ENCODE measurements around the gene DLGAP1.
A peak's percentile ranks its signal among the peaks of the same experiment; 100 is the strongest.

The DLGAP1 gene

DNA sequence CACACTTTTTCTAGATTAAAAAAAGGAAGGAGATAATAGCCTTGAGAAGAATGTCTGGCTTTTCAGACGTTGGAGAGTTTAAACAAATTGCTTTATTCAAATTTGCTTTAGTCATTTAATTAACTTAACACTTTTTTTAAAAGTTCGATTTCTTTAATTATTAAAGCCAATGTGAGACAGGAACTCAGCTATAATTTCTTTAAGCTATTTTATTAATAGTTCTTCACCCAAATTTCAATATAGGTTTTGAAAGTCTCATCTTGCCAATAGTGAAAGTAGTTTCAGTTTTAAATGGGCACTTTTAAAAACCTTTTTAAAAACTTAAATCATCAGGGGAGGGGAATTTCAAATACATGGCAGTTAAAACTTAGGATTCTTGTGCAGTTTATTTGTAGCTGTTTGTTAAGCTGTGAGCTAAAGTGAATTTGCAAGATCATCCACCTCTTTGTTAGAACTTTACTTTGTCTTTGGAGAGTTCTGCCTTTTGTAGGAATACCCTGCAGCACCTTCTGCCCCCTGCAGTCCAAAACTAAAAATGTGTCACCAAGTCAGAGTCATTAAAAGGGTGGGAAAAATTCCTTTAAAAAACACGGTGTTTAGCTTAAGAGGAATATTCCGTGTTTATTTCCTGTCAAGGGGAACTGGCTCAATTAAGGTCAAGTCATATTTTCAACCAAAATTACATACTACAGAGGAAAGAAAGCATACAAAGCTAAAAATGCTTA is 1000.6 kb downstream of the DLGAP1 start:
- DNase-seq (ENCODE audit: low read depth, low spot score): no peak

DNA sequence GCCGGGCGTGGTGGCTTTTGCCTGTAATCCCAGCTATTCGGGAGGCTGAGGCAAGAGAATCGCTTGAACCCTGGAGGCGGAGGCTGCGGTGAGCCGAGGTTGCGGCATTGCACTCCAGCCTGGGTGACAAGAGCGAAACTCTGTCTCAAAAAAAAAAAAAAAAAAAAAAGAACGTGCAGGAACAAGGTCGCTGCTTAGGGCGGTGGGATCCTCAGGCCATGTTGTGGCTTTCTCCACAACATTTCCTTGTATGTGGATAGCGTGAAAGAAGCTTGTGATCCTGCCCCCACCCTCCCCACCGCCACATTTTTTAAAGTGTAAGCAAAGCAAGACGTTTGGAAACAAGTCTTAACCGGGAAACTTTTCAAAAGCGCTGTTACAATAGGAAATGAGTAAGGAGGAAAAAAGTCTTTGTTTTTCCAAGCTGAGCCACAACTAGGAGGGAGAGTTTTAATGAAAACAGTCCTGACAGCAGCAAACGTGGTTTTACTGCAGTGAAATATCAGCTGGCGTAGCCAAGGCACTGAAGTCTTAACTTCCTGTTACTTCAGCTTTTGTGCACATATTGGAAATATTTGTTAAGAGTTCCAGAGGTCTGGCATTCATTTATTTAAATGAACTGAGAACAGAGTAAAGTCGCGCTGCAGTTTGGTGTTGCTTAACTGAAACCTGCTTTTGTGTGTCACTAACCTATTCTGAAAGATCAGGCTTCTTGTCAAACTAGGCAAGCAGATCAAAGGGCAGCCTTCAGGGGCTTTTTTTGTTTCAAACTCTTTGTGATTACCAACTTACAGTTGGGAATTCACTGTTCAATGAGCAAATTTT is 1001.4 kb downstream of the DLGAP1 start:
- no peak for DNase-seq (ENCODE audit: low read depth, low spot score)

DNA sequence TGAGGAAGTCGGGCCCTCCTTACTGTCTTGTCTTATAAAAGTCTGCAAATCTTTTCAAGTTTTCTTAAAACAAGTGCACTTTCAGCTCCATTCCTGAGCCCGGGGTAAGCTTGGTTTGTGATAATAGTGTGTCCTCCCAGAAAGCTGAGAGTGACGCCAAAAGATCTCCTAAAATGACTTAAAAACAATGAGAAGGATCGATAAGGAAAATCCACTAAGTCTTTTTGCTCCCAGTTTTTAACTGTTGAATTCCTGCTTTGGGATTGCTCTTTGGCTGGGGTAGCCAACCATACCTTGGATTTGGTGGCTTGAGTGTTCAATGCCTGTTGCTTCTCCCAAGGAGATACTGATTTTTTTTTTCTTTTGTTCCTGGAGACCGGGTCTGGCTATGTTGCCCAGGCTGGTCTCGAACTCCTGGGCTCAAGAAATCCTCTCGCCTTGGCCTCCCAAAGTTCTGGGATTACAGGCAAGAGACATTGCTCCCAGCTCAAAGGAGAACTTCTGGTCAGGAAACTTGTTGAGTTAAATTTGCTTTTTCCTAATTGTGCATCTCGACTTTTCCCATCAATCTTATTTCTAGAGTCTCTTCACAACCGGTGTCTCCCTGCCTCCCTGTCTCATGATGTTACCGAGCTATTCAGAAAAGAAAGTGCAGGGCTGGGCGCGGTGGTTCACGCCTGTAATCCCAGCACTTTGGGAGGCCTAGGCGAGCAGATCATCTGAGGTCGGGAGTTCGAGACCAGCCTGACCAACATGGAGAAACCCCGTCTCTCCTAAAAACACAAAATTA is 1002.2 kb downstream of the DLGAP1 start:
- DNase-seq (ENCODE audit: low read depth, low spot score): no peak

DNA sequence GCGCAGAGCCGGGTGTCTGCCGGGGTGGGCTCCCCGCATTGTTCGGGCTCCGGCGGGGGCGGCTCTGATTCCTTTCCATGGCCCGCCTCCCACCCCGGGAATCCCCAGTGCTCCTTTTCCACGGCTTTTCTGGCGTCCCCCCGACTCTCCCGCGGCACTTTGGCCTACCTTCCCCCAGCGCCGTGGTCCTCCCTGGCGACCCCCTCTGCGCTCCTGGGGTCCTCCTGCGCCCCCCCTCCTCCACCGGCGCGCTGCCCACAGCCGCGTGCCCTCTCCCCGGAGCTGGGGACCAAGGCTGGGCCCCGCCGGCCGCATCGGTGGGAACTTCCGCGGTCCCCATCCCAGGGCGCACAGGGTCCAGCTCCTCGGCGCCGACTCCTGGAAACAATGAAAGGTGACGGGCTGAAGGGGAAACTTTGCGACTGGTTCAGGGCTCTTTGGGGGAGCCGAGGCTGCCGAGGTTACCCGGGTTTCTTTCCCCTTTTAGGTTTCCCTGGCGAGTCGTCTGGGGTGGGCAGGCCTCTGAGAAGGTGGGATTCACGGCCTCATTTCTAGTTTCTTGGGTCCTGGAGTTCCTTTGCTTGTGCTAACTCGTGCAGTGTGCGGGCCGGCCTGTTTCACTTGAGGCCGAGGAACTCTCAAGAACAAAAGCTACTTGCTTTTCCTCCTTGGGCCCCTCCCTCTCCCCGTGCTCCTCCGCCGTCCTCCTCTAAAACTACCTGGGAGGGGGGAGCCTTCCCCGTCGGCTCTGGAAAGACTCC is 1002.9 kb downstream of the DLGAP1 start:
- no peak for DNase-seq (ENCODE audit: low read depth, low spot score)

DNA sequence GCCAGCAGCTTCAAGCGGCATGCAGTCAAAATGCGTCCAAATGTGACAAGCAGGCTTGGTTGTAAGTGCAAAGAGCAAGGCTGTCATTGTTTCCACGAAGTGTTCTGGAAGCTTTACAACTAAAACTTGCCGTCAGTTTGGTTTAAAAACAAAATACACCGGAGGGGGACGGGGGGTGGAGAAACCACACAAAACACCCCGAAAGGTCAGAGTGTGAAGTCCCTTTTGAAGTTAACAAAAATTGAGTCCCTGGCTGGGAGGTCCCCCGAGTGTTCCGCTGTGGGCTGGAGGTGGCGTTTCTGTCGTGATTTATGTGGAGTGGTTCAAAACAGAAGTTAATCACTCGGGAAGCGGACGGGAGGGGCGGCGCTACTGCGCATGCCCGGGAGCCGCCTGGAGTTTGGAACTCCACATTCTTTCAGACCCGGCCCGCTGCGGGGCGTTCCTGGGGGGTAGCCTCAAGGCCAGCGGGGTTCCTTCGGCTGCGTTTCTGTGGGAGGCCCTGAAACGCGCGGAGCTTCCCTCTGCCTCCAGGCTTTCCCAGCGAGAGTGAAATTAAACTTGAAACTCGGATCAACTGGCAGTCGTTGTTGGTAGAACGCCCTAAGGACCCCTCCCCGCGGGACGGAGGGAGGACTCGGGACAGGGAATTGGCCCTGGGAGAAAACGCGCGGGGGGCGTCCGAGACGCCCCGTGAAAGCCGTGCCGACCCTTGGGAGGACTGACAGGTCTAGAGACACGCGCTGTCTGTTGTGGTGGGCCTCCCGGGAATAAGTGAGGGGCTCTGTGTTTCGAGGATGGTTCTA is 1003.7 kb downstream of the DLGAP1 start:
- peak; percentile 55 for DNase-seq (ENCODE audit: low read depth, low spot score)

DNA sequence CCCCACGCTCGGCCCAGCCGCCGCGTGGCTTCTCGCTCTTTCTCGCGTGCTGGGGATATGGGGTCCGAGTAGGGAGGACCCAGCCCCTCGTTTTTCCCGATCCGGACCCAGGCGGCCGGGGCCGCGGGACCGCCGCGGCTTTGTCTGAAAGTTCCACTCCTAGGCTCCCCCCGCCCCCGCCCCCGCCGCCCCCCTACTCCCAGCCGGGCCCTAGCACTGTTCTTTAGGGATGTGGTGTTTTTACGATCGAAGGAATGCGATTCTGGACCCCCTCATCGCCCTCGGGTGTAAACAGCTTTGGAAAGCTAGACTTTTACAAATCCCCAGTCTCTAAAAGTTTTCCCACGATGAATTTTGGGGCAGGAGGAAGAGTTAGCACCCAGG is 1004.3 kb downstream of the DLGAP1 start:
- no peak for DNase-seq (ENCODE audit: low read depth, low spot score)

DNA sequence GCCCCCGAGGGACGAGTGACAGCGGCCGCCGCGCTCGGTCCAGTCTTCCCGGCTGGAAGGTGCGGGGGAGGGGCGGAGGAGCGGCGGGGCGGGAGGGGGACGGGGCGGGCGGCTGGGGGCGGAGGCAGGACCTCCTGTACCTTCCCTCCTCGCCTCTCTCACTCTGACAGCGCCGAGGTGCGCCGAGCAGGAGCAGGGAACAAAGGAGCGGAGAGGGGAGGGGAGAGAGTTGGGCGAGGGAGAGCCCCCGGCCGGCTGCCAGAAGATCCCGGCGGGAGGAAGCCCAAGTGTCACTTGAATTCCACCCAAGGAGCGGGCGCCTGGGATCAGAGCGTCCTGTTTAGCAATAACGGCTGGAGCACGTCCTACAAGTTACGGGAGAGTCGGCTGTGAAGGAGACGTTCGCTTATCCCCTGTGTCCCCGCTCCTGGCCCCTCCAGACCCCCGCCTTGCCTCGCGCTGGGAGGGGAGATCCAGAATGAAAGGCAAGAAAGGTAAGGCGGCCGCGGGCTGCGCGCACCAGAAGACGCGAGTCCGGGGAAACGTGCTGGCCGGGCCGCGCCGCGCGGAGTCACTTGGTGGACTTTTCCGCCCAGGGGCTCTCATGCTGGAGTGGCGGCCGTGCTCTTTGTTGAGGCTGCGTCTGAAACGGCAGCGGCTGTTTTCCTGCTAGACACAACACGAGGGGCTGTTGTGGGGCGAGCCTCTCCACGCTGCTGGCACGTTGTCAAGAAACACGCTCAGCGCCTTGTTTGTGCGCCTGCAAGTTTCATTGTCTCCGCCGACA is 1004.9 kb downstream of the DLGAP1 start, which contains the start of gene TGIF1:
Gene TGIF1, plus strand, starts transcription at position 161 of the 787 bp plus-strand sequence. Its CDS starts 318 bp downstream, at position 479.
- DNase-seq (ENCODE audit: low read depth, low spot score): no peak

DNA sequence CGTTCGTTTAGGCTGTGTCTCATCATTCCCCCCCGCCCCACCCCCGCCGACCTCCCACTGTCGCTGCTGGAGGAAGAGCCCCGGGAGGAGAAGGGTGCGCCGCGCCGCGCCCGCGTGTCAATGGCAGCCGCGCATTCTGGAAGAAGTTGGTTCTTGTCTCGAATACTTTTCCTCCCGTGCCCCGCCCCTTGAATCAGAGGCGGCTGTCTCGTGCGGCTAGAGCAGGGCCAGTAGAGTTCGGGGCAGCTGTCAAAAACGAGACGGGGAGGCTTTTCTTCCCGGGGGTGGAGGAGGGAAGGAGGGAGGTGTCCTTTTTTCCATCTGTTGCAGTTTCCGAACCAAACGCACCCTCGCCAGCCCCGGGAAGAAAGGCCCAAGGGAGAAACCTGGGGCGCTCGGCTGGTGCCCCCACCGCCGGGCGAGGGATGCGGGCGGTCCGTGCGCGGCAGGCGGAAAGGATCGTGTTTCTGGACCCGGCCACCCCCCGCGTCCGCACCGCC is 1005.5 kb downstream of the DLGAP1 start:
- DNase-seq (ENCODE audit: low read depth, low spot score): peak; percentile 44

DNA sequence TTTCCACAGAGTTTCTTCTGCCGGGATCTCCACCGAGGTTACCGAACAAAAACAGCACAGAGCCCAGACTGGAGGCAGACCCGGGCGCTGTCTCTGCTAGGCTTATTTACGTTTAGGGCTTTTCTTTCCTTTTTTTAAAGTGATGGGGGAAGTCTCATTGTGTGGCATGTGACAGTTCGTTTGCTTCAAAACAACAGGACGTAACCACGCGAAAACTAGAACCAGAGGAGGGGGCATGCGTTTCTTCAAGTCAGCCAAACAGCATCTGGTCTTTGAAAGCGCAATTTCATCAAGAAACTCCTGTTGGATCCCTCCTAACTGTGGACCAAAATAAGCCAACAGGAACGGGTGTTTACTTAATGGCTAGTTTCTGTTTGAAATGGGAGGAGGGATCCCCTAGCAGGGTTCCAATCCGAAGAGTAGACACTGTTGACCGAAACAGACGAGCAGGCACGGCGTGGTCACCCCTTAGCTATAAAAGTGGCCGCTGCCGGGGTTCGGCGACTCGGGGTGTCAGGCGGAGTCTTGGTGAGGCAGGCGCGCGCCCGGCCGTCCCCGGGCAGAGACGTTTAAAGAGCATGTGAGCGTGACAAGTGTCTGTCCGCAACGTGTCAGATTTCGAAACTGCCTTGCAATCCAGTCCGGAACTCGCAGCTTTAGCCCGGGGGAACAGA is 1006.1 kb downstream of the DLGAP1 start:
- peak; percentile 39 for DNase-seq (ENCODE audit: low read depth, low spot score)

DNA sequence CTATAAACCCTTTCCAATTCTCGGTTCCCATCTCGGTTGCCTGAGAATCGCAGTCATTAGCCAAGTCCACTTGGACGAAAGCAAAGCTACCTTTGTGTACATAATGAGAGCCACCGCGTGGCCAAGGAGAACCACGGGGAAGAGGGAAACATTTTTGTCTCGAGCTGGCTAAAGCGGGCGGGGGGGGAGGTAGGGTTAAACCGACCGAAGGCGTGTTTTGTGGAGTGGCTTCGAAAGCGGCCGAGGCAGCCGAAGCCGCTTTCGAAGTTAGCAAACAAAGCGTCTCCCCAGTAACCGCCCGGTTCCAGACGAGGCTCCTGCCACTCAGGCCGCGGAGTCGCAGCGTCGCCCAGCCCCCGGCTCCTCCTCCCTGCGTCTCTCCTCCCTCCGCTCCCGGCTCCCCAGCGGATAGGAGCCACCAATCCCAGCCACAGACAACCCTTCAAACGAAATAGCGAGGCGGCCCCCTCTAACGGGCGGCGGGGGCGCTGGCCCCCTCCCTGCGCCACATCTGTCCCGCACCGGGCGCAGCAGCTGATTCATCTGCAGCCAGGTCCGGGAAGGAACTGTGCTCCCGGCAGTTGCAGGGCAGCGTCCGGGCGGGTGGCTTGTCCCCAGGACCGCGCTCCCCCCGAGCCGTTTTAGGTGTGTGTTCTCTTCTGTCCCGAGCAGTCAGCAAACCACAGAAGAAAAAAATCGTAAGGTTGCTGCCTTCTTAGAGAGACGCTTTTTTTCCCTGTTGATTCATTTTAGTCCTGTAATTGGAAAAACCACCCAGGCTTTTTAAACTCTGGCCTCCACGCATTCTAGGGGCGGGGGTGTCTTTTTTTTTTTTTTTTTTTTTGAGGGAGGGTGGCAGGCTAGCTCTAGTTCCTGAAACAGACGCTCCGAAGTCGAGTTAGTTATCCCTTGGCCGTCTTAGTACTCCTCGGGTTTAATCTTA is 1006.9 kb downstream of the DLGAP1 start:
- no peak for DNase-seq (ENCODE audit: low read depth, low spot score)

DNA sequence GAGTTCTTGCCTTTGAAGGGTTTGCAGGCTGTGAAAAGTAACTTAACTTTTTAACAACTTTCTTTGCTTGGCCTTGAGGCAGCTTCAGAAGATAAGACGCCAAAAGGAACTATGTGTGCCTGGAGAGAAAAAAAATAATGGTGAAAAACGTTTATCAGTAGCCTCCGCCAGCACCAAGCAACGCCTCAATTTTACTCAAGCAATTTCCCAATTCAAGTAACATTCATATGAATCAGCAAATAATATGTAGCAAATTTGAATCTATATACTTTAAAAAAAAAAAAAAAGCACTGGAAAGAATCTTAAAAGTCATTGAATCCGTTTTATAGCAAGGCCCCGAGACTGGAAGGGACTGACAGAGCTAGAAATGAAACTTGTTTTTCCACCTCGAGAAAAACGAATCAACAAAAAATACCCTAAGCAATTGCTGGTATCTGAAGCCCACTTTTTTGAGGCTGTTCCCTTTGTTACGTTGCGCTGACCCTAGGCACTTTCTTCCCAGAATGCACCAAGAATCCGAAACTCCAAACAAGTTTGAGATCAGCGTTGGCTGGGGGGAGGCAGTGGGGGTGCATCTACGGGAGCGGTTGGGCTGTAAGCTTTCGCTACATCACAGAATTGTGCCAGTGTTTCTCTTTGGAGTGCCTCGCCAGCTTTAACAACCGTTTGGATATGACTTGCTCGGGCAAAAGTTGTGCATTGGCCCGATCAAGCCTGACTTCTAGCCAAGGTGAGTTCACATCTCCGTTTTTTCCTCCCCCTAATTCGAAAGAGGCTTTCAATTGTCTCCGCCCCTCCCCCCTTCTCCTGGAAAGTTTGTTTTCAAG is 1007.8 kb downstream of the DLGAP1 start:
- DNase-seq (ENCODE audit: low read depth, low spot score): no peak

Measured in activated CD4-positive, CD25-positive, alpha-beta regulatory T cell treated with anti-CD3 and anti-CD28 coated beads, Interleukin-2, amount 50 U/mL, for 16 hours (primary cell).